Fibroblast of lung (primary cell): ENCODE results near the gene CCNY.

ENCODE experiments used
- EZH2 ChIP-seq: IDR thresholded peaks from 2 replicates; pipeline ENCODE4 v1.5.1; 2012; ENCODE audit warnings: low read length, control low read depth, mild to moderate bottlenecking; ENCODE audit errors: missing control alignments
- TF ChIP-seq, protein P1 (sequence below), 2 donors: IDR thresholded peaks in 1 of 2; conservative IDR thresholded peaks in 1 of 2; 1 replicate in 1 of 2; 2 replicates in 1 of 2; pipeline ENCODE4 v1.5.1; 2011 to 2012; ENCODE audit warnings: low read length in 2 of 2, control low read depth in 1 of 2, inconsistent platforms in 1 of 2, low read depth in 1 of 2, mild to moderate bottlenecking in 1 of 2

DNA sequence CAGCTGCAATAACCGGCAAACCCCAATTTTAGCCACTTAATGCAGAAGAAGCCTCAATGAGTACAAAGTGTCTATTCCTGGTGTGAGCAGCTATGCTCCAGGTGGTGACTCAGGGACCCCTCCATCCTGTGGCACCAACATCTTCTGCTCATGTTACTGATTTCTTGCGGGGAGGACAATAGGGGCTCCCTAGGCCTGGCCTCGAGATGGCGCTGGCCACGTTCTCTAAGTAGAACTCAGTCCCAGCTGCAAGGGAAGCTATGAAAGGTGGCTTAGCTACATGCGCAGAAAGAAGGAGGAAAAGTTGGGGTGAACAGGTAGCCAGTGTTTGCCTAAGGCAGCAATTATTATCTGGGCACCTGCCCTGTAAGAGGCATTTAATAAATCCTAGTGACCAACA is 275.4 kb downstream of the CCNY start:
- TF ChIP-seq EZH2: no peak
- TF ChIP-seq, protein P1, sequence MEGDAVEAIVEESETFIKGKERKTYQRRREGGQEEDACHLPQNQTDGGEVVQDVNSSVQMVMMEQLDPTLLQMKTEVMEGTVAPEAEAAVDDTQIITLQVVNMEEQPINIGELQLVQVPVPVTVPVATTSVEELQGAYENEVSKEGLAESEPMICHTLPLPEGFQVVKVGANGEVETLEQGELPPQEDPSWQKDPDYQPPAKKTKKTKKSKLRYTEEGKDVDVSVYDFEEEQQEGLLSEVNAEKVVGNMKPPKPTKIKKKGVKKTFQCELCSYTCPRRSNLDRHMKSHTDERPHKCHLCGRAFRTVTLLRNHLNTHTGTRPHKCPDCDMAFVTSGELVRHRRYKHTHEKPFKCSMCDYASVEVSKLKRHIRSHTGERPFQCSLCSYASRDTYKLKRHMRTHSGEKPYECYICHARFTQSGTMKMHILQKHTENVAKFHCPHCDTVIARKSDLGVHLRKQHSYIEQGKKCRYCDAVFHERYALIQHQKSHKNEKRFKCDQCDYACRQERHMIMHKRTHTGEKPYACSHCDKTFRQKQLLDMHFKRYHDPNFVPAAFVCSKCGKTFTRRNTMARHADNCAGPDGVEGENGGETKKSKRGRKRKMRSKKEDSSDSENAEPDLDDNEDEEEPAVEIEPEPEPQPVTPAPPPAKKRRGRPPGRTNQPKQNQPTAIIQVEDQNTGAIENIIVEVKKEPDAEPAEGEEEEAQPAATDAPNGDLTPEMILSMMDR (conservative IDR thresholded peaks at IDR 0.05 in 1 of 2, IDR thresholded peaks at IDR 0.05 in 1 of 2; ENCODE audit: low read depth in 1 of 2, low read length in 2 of 2): no peak
